IPS-11a (cell line): ENCODE measurements around the gene SZT2.
"Not testable (repeated sequence)": the region's sequence is repeated elsewhere in the genome, so short reads cannot be mapped to it uniquely, and the experiment has no call there.

ENCODE experiments used
- H3K4me3 ChIP-seq: one replicate; pipeline ENCODE4 v1.5.1; 2013; ENCODE audit warnings: low read depth, low read length, control low read depth

SZT2 gene

GRCh38 chr1:43360616-43361015 is 29.1 kb upstream of the SZT2 start:
- no peak overlapping the region for H3K4me3 ChIP-seq

DNA sequence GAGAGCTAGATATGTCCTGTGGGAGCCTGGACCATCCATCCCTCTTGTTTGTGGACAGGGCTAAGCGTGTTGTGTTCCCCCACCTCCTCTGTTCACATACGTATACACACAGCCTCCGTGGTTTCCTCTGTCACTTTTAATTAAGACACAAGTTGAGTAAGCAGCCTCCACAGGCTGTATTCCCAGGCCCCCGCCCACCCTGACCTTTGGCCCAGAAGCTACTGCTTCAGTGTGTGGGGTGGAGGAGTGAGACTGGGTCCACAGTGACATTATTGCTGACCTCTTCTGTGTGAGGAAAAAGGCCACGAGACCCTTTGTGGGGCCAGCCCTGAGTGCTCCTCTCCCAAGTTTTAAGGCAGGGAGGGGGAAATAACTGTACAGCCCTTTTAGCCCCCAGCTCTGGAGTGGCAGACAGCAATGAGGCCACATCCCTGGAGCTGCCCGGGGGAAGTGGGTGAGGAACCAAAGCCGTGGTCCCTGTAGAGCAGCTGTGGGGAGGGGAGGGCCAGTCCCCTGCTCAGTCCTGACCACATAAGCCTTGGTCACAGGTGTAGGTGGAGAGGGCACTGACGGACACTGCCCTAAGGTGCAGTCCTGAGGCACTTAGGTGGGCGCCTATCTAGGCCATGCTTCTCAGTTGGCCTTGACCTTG is 26.3 kb upstream of the SZT2 start:
- no peak overlapping the region for H3K4me3 ChIP-seq

DNA sequence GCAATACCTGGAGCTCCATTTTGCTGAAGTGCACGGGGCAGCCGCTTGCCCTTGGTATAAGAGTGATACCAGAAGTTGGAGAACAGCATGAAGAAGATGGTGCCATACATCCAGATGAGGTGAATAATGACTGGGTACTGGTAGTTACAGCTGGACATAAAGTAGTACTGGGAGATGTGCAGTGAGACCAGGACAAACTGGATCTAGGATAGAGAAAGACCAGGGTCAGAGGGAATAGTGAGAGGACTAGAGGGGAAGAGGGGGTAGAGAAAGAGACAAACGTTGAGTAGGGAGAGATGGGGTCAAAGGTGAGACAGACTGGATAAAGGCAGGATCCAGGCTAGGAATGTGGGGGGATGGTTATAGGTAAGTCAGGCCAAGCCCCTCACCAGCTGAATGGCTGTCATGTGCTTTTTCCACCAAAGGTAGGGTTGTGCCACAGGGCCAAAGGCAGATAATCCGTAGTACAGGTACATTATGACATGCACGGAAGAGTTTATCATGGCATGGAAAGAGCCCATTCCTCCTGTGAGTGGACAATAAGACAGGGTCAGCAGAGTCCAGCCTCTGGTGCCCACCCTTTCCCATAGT is 25.7 kb upstream of the SZT2 start:
- no peak overlapping the region for H3K4me3 ChIP-seq

GRCh38 chr1:43365678-43366077 is 24.0 kb upstream of the SZT2 start:
- no peak overlapping the region for H3K4me3 ChIP-seq

DNA sequence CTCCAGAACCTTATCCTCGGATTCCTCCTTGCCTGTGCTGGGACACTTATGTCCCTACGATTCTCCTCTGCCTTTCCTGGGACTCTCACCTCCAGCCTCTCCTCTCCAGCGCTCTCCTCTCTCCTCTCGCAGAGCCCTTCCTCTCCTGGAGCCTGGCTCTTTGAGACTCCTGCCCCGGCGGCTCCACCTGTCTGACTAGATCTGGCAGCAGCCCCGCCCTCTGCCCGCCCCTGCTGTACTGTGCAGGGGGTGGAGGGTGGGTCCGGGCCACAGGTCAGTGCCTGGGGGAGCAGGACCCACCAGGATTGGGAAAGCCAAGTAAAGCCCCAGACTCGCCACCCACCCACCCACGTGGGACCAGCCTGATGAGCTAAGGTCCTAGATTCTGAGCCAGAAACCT is 23.5 kb upstream of the SZT2 start:
- no peak overlapping the region for H3K4me3 ChIP-seq

GRCh38 chr1:43366601-43367025 is 23.1 kb upstream of the SZT2 start:
- peak overlapping the region; percentile 72 for H3K4me3 ChIP-seq

DNA sequence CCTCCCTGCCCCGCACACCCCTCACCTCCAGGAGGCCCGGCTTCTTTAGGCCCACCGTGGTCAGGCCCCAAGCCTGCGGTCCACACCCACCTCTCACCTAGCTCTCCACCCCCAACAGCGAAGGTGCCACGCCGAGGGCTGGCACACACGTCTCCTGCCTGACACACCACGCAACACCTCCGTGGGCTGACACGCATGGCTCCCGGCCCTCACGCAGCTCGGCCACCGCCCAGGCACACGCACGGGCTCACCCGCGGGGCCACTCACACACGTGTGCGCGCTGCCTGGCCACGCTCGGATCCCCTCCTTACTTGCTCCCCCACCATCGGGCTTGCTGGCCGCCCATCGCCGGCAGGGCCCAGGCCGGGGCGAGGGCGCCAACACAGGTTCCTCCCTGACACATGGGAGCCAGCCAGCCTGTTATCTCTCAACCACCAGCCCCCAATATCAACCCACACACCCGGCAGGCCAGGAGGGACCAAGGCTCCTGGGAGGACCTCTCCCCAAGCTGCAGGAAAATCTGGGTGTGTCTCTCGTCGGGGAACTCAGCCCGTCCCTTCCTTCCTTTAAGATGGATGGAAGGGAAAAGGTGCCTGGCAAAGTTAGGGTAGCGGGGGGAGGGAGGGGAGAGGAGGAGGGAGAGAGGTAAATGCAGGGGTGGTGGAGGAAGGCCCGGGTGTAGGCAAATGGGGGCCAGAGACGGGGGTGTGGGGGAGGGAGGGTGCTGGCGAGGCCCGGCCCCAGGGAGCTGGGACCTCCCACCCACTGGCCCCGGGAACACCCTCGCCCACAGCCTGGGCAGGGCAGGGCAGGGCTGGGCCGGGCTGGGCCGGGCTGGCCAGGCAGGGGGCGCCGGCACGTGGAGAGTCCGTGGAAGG is 22.4 kb upstream of the SZT2 start:
- peak overlapping the region; percentile 72 for H3K4me3 ChIP-seq

GRCh38 chr1:43367904-43368645 is 21.6 kb upstream of the SZT2 start, which contains the start of gene ELOVL1:
Gene ELOVL1 (minus strand): TSS chr1:43368011. CDS start chr1:43365609, 2,402 bp downstream.
- peak within 1 kb of the TSS; percentile 72 for H3K4me3 ChIP-seq

GRCh38 chr1:43368646-43369020 is 21.1 kb upstream of the SZT2 start:
- H3K4me3 ChIP-seq = peak overlapping the region; percentile 39

DNA sequence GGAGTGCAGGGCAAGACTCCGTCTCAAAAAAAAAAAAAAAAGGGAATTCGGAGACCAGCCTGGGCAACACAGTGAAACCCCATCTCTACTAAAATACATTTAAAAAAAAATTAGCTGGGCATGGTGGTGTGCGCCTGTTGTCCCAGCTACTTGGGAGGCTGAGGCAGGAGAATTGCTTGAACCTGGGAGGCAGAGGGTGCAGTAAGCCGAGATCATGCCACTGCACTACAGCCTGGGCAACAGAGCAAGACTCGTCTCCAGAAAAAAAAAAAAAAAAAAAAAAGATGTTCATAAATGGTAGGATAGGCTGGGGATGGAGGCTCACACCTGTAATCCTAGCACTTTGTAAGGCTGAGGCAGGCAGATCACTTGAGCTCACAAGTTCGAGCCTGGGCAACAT is 19.9 kb upstream of the SZT2 start:
- not testable (repeated sequence) for H3K4me3 ChIP-seq

DNA sequence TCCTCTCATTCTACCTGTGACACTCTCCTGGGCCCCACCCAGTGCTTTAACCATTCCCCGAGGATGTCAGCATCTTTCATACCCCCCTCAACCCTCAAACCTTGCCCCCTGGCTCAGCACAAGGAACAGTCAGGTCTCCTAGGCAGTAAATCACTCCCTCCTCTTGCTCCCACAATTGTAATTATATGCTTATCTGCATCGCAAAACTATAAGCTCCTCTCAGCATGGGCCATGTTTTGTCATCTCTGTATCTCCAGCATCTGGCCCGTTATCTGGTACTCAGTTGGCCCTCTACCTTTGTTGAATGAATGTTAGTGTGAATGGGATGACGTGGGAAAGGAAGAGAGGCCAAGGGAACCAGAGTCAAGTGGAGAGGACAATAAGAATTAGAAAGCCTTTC is 19.1 kb upstream of the SZT2 start:
- no peak overlapping the region for H3K4me3 ChIP-seq

DNA sequence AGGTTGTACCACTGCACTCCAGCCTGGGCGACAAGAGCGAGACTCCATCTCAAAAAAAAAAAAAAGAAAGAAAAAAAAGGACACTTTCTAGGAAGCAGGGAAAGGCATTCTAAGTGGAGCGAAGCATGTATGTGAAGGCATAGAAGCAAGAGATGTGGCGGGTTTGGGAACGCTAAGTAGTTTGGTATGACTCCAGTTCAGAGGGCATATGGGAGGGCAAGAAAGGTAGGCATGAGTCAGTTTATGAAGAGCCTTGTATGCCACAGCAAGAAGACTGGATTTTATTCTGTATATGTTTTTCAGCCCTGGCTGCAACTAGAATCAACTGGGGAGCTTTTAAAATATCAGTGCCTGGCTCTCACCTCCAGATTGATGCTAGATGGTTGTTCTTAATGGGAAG is 17.5 kb upstream of the SZT2 start:
- no peak overlapping the region for H3K4me3 ChIP-seq

GRCh38 chr1:43373066-43373940 is 16.4 kb upstream of the SZT2 start:
- no peak overlapping the region for H3K4me3 ChIP-seq

DNA sequence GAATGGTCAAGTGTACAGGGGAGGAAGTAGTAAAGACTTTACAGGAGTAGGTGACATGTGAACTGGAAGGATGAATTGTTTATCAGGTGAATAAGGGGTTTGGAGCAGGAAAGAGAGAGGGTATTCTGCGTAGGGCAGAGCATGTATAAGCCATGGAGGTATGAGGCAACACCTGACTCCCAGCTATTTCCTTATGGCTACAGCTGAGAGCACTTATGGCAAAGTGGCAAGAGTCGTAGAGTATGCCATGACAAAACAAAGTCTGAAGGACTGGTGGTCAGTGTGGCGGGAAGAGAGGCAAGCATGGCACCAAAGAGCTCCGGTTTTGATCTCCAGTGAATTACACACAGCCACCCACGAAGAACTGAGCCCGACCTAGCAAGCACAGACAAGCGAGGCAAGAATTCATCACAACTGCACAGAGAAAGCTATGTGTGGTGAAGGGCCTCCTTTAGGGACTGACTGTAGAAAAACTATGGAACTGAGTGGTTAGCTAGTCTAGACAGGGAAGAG is 12.9 kb upstream of the SZT2 start:
- no peak overlapping the region for H3K4me3 ChIP-seq

- no peak overlapping the region for H3K4me3 ChIP-seq
Measured at GRCh38 chr1:43377831-43378230, 11.9 kb upstream of the SZT2 start.

DNA sequence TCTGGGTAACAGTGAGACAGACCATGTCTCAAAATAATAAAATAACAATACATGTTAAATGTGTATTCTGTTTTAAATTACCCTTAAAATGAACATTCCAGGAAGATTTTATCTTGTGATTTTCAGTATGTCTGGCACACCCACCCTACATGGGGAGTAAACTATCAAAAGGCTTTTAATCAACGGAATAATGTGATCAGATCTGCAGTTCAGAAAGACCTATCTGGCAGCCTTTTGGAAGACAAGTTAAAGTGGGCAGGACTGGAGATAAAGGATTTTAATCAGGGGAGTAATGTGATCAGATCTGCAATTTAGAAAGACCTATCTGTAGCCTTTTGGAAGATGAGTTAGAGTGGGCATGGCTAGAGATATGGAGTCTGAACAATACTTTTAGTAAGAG is 10.2 kb upstream of the SZT2 start:
- H3K4me3 ChIP-seq = no peak overlapping the region

DNA sequence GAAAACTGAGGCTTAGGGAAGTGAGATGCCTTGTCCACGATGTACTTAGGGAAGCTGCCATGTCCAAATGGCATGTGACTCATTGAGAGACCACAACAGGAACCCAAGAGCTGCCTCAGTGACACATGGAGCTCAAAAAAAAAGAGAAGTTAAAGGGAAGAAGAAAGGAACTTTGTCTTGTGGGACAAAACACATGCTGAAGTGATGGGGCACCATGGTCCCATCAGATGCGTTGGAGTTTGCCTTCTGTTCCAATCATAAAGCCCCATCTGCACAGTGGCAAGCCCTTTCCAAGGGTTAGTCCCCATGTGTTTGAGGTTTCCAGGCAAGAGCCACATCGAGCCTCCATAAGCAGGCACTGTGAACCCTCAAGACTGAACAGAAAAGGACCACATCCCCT is 8.1 kb upstream of the SZT2 start:
- H3K4me3 ChIP-seq = no peak overlapping the region

GRCh38 chr1:43382027-43382779 is 7.5 kb upstream of the SZT2 start:
- no peak overlapping the region for H3K4me3 ChIP-seq

- H3K4me3 ChIP-seq = no peak overlapping the region
Measured at GRCh38 chr1:43383449-43383848, 6.2 kb upstream of the SZT2 start.
